Thymus (tissue), 2 donors: Measurements from ENCODE around the gene ANKK1. TPM values are rescaled to one million over a fixed set of nuclear protein-coding genes. Genes with fewer than 3 reads are reported as not detected.

Experiments
- polyA plus RNA-seq: library from polyadenylated mRNA; stranded (reverse); fragments of 200-250 nt; gene quantifications from one replicate; pipeline ENCODE4 v1.2.3, GENCODE V29; 2013
- total RNA-seq: library from RNA; stranded (reverse); fragments of 120-200 nt; gene quantifications from one replicate; pipeline ENCODE4 v1.2.4, GENCODE V29; 2013
- donor health status: healthy.

The ANKK1 gene
- total and polyA plus RNA-seq, 2 donors: 0.14 to 2.4 TPM

Other genes starting within 250 kb of the ANKK1 start
- gene TTC12, start 73.2 kb upstream of the ANKK1 start, total RNA-seq: 6.6 TPM
- gene TTC12, start 73.2 kb upstream of the ANKK1 start, polyA plus RNA-seq: 11.1 TPM
- gene DRD2, start 87.6 kb downstream of the ANKK1 start, total RNA-seq: 0.05 TPM
- gene DRD2, start 87.6 kb downstream of the ANKK1 start, polyA plus RNA-seq: 0.30 TPM